ENCODE data around the gene SMIM12.

The SMIM12 gene

GRCh38 chr1:34871443-34872132 lies 12.0 kb upstream of the SMIM12 start:
- no peak for DNase-seq

GRCh38 chr1:34870395-34870794 lies 10.8 kb upstream of the SMIM12 start:
- no peak for DNase-seq

GRCh38 chr1:34869760-34870159 lies 10.2 kb upstream of the SMIM12 start:
- DNase-seq, result no peak

- DNase-seq, result no peak
Measured at GRCh38 chr1:34868230-34869049, 8.9 kb upstream of the SMIM12 start.

- DNase-seq, result no peak
Measured at GRCh38 chr1:34867415-34867814, 7.9 kb upstream of the SMIM12 start.

GRCh38 chr1:34866762-34867109 lies 7.2 kb upstream of the SMIM12 start:
- DNase-seq, result no peak

- peak; percentile 98 for DNase-seq
Measured at GRCh38 chr1:34865981-34866761, 6.6 kb upstream of the SMIM12 start.

- DNase-seq, result peak; percentile 67
Measured at GRCh38 chr1:34865573-34865972, 6.0 kb upstream of the SMIM12 start.

GRCh38 chr1:34864759-34865158 lies 5.2 kb upstream of the SMIM12 start:
- DNase-seq, result no peak

- no peak for DNase-seq
Measured at GRCh38 chr1:34863501-34863900, 4.0 kb upstream of the SMIM12 start.

- DNase-seq, result peak; percentile 79
Measured at GRCh38 chr1:34858901-34859445, 576 bp downstream of the SMIM12 start.

GRCh38 chr1:34856697-34857096 lies 2.9 kb downstream of the SMIM12 start:
- DNase-seq, result no peak

- peak; percentile 95 for DNase-seq
Measured at GRCh38 chr1:34852677-34853217, 6.8 kb downstream of the SMIM12 start.

GRCh38 chr1:34851431-34852105 lies 8.0 kb downstream of the SMIM12 start:
- no peak for DNase-seq

GRCh38 chr1:34850382-34850781 lies 9.2 kb downstream of the SMIM12 start:
- no peak for DNase-seq

- no peak for DNase-seq
Measured at GRCh38 chr1:34847094-34847493, 12.5 kb downstream of the SMIM12 start.

GRCh38 chr1:34846265-34846664 lies 13.3 kb downstream of the SMIM12 start:
- peak; percentile 9 for DNase-seq

GRCh38 chr1:34845131-34845901 lies 14.2 kb downstream of the SMIM12 start:
- DNase-seq, result peak; percentile 28

GRCh38 chr1:34844252-34844634 lies 15.3 kb downstream of the SMIM12 start:
- DNase-seq, result no peak

- DNase-seq, result peak; percentile 42
Measured at GRCh38 chr1:34843392-34844251, 15.9 kb downstream of the SMIM12 start.

GRCh38 chr1:34842952-34843371 lies 16.6 kb downstream of the SMIM12 start:
- DNase-seq, result no peak

Measured in activated effector memory CD4-positive, alpha-beta T cell treated with anti-CD3 and anti-CD28 coated beads, Interleukin-2, amount 50 U/mL, for 16 hours (primary cell).